Measurements from ENCODE around the gene C6orf132.

The C6orf132 gene

DNA sequence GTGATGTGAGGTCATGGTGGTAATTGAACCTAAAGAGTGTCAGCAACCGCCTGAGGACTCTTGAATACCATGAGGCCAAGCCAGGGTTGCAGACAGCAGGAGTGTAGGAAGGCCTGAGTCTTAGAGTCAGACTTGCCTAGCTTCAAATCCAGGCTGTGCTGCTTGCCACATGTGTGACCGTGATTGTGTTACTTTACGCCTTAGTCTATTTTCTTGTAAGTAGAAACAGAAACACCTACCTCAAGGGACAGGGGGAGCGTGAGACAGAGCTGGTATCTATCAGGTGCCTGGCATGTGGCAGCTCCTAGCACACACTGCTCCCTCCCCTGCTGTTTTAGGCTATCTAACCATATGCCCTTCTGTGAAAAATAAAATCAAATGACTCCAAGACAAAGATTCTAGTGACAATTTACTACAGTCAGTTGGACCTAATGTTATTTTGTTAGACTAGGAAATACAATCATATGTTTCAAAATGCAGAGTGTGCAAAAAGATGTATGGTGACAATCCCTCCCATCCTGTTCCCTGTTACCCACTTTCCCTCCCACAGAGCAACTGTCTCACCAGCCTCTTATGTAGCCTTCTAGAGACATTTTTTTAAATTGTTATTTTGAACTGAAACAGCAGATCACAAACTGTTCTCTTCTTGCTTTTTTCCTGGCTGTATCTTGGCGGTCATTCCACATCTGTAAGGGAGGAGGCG lies 70.4 kb downstream of the C6orf132 start:
- DNase-seq = no peak

DNA sequence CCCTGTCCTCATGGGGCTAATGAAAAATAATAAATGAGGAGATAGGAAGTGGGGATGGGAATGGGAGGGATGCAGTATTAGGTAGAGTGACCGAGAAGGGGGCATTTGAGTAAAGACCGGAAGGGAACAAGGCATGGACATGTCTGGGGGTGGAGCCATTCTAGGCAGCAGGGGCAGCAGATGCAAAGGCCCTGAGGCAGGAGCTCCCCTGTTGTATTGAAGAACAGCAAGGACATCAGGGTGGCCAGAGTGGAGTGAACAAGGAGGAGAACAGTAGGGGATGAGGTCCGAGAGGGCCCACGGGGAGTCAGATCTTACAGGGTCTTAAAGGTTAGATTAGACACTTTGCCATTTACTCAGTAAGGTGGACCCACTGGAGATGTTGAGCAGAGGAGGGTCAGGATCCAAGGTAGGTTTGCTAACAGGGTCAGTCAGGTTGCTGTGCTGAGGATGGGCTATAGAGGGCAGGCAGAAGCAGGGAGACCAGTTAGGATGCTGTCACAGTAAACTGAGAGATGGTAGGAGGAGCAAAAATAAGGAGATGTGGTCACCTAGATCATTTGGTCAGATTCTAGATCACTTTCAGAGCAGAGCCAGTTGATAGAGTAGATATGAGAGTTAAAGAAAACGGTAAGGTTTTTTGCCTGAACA lies 73.4 kb downstream of the C6orf132 start:
- no peak for DNase-seq

DNA sequence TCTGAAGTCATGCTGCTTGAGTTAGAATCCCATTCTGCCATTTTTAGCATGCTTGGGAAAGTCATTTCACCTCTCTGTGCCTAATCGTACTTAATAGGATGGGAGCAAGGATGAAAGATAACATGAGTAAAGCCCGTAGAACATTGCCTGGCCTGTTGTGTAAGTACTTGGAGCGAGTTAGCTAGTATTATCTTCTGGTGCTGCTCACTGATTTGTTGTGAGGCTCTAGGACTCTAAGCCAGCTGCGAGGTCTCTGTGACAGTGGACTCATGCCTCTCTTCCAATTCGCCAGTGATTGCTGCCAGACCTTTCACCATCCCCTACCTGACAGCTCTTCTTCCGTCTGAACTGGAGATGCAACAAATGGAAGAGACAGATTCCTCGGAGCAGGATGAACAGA lies 74.2 kb downstream of the C6orf132 start:
- DNase-seq = no peak

DNA sequence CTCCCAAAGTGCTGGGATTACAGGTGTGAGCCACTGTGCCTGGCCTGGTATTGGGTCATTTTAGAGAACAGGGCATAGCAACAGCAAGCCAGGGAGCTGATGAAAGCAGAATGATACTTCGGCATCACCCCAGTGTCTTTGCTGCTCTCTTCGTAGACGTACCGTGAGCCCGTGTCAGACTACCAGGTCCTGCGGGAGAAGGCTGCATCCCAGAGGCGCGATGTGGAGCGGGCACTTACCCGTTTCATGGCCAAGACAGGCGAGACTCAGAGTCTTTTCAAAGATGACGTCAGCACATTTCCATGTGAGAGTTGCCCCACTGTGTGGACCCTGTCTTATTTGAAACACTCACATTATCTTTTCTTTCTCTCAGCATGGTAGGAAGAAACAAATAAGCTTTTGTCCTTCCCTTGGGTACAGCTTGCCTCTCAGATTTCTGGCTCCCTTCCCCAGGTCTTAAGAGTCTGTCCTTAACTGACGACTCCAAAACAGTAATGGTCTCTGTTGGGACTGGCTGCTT lies 76.2 kb downstream of the C6orf132 start:
- no peak for DNase-seq

DNA sequence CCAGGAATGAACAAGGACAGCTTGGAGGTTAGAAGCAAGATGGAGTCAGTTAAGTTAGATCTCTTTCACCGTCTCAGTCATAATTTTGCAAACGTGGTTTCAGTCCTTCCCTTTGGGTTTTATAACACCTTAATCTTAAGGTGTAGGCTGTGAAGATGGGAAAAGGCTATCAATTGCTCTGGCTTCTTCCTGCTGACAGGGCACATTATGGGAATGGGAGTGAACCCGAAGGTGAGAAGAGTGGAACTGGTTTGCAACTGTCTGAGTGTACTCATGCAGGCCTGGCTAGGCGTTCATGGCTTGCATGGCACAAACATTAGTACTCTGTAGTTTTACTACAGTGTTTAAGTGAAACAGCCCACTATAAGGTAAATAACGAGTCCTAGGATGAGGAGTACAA lies 82.7 kb downstream of the C6orf132 start:
- no peak for DNase-seq

DNA sequence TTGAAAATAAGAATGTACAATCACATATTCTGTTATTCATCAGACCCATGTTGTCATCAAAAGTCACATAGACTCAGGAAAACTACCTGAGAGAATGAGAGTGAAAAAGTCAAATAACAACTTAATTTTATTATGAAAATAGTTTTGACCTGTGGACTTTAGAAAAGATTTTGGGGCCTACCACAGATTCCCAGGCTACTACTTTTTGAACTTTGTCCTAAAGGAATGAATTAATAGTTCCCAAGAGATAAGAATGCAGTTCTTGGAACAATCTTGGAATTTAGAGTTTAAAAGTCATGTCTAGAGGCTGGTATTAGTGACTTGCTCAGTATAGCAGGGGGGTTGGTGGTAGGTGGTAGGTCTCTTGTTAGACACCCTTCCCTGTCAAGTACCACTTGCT lies 88.8 kb downstream of the C6orf132 start:
- no peak for DNase-seq

DNA sequence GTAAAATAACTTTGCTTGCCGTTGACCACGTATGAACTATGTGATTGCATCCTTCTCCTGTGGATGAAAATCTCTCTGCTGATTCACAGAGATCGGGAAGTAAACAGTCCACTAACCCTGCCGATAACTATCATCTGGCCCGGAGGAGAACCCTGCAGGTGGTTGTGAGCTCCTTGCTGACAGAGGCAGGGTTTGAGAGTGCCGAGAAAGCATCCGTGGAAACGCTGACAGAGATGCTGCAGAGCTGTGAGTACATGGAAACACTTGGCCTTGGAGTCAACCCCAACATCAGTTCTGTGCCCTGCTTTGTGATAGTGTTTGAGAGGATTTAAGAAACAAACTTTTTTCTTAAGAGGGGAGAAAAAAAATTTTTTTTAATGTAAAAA lies 91.2 kb downstream of the C6orf132 start:
- no peak for DNase-seq
